ENCODE measurements around the gene LTO1. TPM values are rescaled to one million over a fixed set of nuclear protein-coding genes. Genes with fewer than 3 reads are reported as not detected.

LTO1 gene
- polyA plus RNA-seq, result 10 to 100 TPM; 15.0 to 22.9 TPM

GRCh38 chr11:69674886-69675714 lies at the start of gene LTO1:
Gene LTO1, minus strand, starts transcription at chr11:69675353. Its CDS starts 114 bp downstream, at chr11:69675239.
- Histone ChIP-seq H3K27ac (ENCODE audit: low read depth in 2 of 2, low read length in 1 of 2) (peak within 1 kb of the TSS; percentile 91 to 94), H3K4me1 (ENCODE audit: control insufficient read depth in 2 of 2, insufficient read depth in 2 of 2, low read length in 1 of 2) (peaks cover under 1 to 4% of the 10 kb centered on the region in 2 donors), H3K27me3 (ENCODE audit: control insufficient read depth in 1 of 2, insufficient read depth in 2 of 2, low read length in 2 of 2) (no peaks in the 10 kb centered on the region), H3K4me3 (ENCODE audit: low read depth in 1 of 2, low read length in 2 of 2) (peak within 1 kb of the TSS; percentile 66 to 98), H3K36me3 (ENCODE audit: control insufficient read depth in 2 of 2, insufficient read depth in 2 of 2, low read length in 1 of 2) (peaks cover 2 to 11% of the 10 kb centered on the region in 2 donors), H3K9me3 (ENCODE audit: control insufficient read depth in 2 of 2, insufficient read depth in 1 of 2, low read depth in 1 of 2, low read length in 1 of 2) (no peaks in the 10 kb centered on the region)
- 3% methylated on average over 61 to 72 of the region's 72 CpGs for WGBS, 2 donors

GRCh38 chr11:69721745-69722144 lies 46.6 kb upstream of the LTO1 start:
- 41 to 42% methylated on average over 9 of the region's 9 CpGs for WGBS, 2 donors
- no peak overlapping the region for H3K27ac ChIP-seq (ENCODE audit: low read depth in 2 of 2, low read length in 1 of 2)
- H3K36me3 ChIP-seq (ENCODE audit: control insufficient read depth in 2 of 2, insufficient read depth in 2 of 2, low read length in 1 of 2), result no peaks in the 10 kb centered on the region
- H3K9me3 ChIP-seq (ENCODE audit: control insufficient read depth in 2 of 2, insufficient read depth in 1 of 2, low read depth in 1 of 2, low read length in 1 of 2), result no peaks in the 10 kb centered on the region
- H3K27me3 ChIP-seq (ENCODE audit: control insufficient read depth in 1 of 2, insufficient read depth in 2 of 2, low read length in 2 of 2), result peaks cover 0 to 8% of the 10 kb centered on the region in 2 donors
- no peak overlapping the region for H3K4me3 ChIP-seq (ENCODE audit: low read depth in 1 of 2, low read length in 2 of 2)
- peaks cover 0 to 3% of the 10 kb centered on the region in 2 donors for H3K4me1 ChIP-seq (ENCODE audit: control insufficient read depth in 2 of 2, insufficient read depth in 2 of 2, low read length in 1 of 2)

- 40 to 48% methylated on average over 14 of the region's 14 CpGs for WGBS, 2 donors
- peaks cover 0 to 8% of the 10 kb centered on the region in 2 donors for H3K27me3 ChIP-seq (ENCODE audit: control insufficient read depth in 1 of 2, insufficient read depth in 2 of 2, low read length in 2 of 2)
- H3K4me1 ChIP-seq (ENCODE audit: control insufficient read depth in 2 of 2, insufficient read depth in 2 of 2, low read length in 1 of 2), result peaks cover 0 to 3% of the 10 kb centered on the region in 2 donors
- H3K36me3 ChIP-seq (ENCODE audit: control insufficient read depth in 2 of 2, insufficient read depth in 2 of 2, low read length in 1 of 2), result no peaks in the 10 kb centered on the region
- no peaks in the 10 kb centered on the region for H3K9me3 ChIP-seq (ENCODE audit: control insufficient read depth in 2 of 2, insufficient read depth in 1 of 2, low read depth in 1 of 2, low read length in 1 of 2)
- H3K27ac ChIP-seq (ENCODE audit: low read depth in 2 of 2, low read length in 1 of 2), result no peak overlapping the region
- H3K4me3 ChIP-seq (ENCODE audit: low read depth in 1 of 2, low read length in 2 of 2), result no peak overlapping the region
Measured at GRCh38 chr11:69721106-69721505, 46.0 kb upstream of the LTO1 start.

DNA sequence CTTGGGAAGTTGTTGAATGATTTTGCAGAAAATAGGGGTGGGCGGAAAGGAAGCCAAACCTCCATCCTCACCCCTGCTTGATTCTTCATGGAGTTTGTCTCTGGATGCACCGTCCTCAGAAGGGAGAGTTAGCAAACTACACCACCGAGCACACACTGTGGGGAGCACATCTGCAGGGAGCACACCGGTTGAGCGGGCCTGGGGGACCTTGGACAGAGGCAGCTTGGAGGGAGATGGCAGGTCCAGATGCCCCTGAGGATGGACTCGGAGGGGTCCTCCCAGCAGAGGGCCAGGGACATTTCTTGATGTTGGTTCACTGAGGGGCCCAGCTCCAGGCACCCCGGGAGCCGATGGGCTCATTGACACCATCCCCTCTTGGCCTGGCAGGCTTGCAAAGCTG lies 43.8 kb upstream of the LTO1 start:
- Histone ChIP-seq H3K4me1 (ENCODE audit: control insufficient read depth in 2 of 2, insufficient read depth in 2 of 2, low read length in 1 of 2) (peaks cover 0 to 3% of the 10 kb centered on the region in 2 donors), H3K27ac (ENCODE audit: low read depth in 2 of 2, low read length in 1 of 2) (no peak overlapping the region), H3K9me3 (ENCODE audit: control insufficient read depth in 2 of 2, insufficient read depth in 1 of 2, low read depth in 1 of 2, low read length in 1 of 2) (no peaks in the 10 kb centered on the region), H3K27me3 (ENCODE audit: control insufficient read depth in 1 of 2, insufficient read depth in 2 of 2, low read length in 2 of 2) (peaks cover 0 to 8% of the 10 kb centered on the region in 2 donors), H3K4me3 (ENCODE audit: low read depth in 1 of 2, low read length in 2 of 2) (no peak overlapping the region), H3K36me3 (ENCODE audit: control insufficient read depth in 2 of 2, insufficient read depth in 2 of 2, low read length in 1 of 2) (no peaks in the 10 kb centered on the region)
- 80 to 81% methylated on average over 8 of the region's 8 CpGs for WGBS, 2 donors

DNA sequence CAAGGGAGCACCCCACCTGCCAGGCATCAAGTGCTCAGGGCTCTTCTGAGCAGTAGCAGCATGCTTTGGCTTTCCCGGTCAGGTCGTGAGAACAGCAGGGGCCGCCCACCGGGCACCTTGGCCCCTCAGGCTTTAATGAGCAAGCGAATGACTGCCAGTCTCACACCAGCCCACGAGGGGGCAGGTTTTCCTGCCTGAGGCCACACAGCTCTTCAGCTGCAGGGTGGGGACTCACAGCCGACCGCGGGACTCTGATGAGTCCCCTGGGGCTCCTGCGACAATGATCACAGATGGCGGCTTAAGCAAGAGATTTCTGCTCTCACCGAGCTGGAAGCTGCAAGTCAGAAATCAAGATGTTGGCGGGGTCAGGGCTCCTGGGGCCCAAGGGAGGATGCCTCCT lies 43.0 kb upstream of the LTO1 start:
- H3K4me3 ChIP-seq (ENCODE audit: low read depth in 1 of 2, low read length in 2 of 2), result no peak overlapping the region
- no peak overlapping the region for H3K27ac ChIP-seq (ENCODE audit: low read depth in 2 of 2, low read length in 1 of 2)
- peaks cover 0 to 3% of the 10 kb centered on the region in 2 donors for H3K4me1 ChIP-seq (ENCODE audit: control insufficient read depth in 2 of 2, insufficient read depth in 2 of 2, low read length in 1 of 2)
- peaks cover 0 to 8% of the 10 kb centered on the region in 2 donors for H3K27me3 ChIP-seq (ENCODE audit: control insufficient read depth in 1 of 2, insufficient read depth in 2 of 2, low read length in 2 of 2)
- 3 to 6% methylated on average over 13 of the region's 13 CpGs for WGBS, 2 donors
- H3K36me3 ChIP-seq (ENCODE audit: control insufficient read depth in 2 of 2, insufficient read depth in 2 of 2, low read length in 1 of 2), result no peaks in the 10 kb centered on the region
- H3K9me3 ChIP-seq (ENCODE audit: control insufficient read depth in 2 of 2, insufficient read depth in 1 of 2, low read depth in 1 of 2, low read length in 1 of 2), result no peaks in the 10 kb centered on the region

- peaks cover 0 to 3% of the 10 kb centered on the region in 2 donors for H3K4me1 ChIP-seq (ENCODE audit: control insufficient read depth in 2 of 2, insufficient read depth in 2 of 2, low read length in 1 of 2)
- no peaks in the 10 kb centered on the region for H3K36me3 ChIP-seq (ENCODE audit: control insufficient read depth in 2 of 2, insufficient read depth in 2 of 2, low read length in 1 of 2)
- 55 to 61% methylated on average over 6 of the region's 6 CpGs for WGBS, 2 donors
- H3K27ac ChIP-seq (ENCODE audit: low read depth in 2 of 2, low read length in 1 of 2), result no peak overlapping the region
- peaks cover 0 to 8% of the 10 kb centered on the region in 2 donors for H3K27me3 ChIP-seq (ENCODE audit: control insufficient read depth in 1 of 2, insufficient read depth in 2 of 2, low read length in 2 of 2)
- no peak overlapping the region for H3K4me3 ChIP-seq (ENCODE audit: low read depth in 1 of 2, low read length in 2 of 2)
- H3K9me3 ChIP-seq (ENCODE audit: control insufficient read depth in 2 of 2, insufficient read depth in 1 of 2, low read depth in 1 of 2, low read length in 1 of 2), result no peaks in the 10 kb centered on the region
Measured at GRCh38 chr11:69716891-69717747, 42.0 kb upstream of the LTO1 start.

GRCh38 chr11:69716099-69716498 lies 40.9 kb upstream of the LTO1 start:
- 83 to 85% methylated on average over 11 of the region's 11 CpGs for WGBS, 2 donors
- Histone ChIP-seq H3K36me3 (ENCODE audit: control insufficient read depth in 2 of 2, insufficient read depth in 2 of 2, low read length in 1 of 2) (no peaks in the 10 kb centered on the region), H3K9me3 (ENCODE audit: control insufficient read depth in 2 of 2, insufficient read depth in 1 of 2, low read depth in 1 of 2, low read length in 1 of 2) (no peaks in the 10 kb centered on the region), H3K27ac (ENCODE audit: low read depth in 2 of 2, low read length in 1 of 2) (no peak overlapping the region), H3K27me3 (ENCODE audit: control insufficient read depth in 1 of 2, insufficient read depth in 2 of 2, low read length in 2 of 2) (peaks cover 0 to 8% of the 10 kb centered on the region in 2 donors), H3K4me1 (ENCODE audit: control insufficient read depth in 2 of 2, insufficient read depth in 2 of 2, low read length in 1 of 2) (peaks cover 0 to 3% of the 10 kb centered on the region in 2 donors), H3K4me3 (ENCODE audit: low read depth in 1 of 2, low read length in 2 of 2) (no peak overlapping the region)

- Histone ChIP-seq H3K27me3 (ENCODE audit: control insufficient read depth in 1 of 2, insufficient read depth in 2 of 2, low read length in 2 of 2) (peaks cover 0 to 8% of the 10 kb centered on the region in 2 donors), H3K4me3 (ENCODE audit: low read depth in 1 of 2, low read length in 2 of 2) (no peak overlapping the region)
- 80 to 85% methylated on average over 19 of the region's 19 CpGs for WGBS, 2 donors
Measured at GRCh38 chr11:69715446-69715845, 40.3 kb upstream of the LTO1 start.

More at GRCh38 chr11:69715446-69715845, 40.3 kb upstream of the LTO1 start:
- no peaks in the 10 kb centered on the region for H3K9me3 ChIP-seq (ENCODE audit: control insufficient read depth in 2 of 2, insufficient read depth in 1 of 2, low read depth in 1 of 2, low read length in 1 of 2)
- no peaks in the 10 kb centered on the region for H3K36me3 ChIP-seq (ENCODE audit: control insufficient read depth in 2 of 2, insufficient read depth in 2 of 2, low read length in 1 of 2)
- no peak overlapping the region for H3K27ac ChIP-seq (ENCODE audit: low read depth in 2 of 2, low read length in 1 of 2)
- peaks cover 0 to 3% of the 10 kb centered on the region in 2 donors for H3K4me1 ChIP-seq (ENCODE audit: control insufficient read depth in 2 of 2, insufficient read depth in 2 of 2, low read length in 1 of 2)
